ENCODE measurements around the gene PTPN1.
"Not testable (repeated sequence)": the region's sequence is repeated elsewhere in the genome, so short reads cannot be mapped to it uniquely, and the experiment has no call there.

The PTPN1 gene

DNA sequence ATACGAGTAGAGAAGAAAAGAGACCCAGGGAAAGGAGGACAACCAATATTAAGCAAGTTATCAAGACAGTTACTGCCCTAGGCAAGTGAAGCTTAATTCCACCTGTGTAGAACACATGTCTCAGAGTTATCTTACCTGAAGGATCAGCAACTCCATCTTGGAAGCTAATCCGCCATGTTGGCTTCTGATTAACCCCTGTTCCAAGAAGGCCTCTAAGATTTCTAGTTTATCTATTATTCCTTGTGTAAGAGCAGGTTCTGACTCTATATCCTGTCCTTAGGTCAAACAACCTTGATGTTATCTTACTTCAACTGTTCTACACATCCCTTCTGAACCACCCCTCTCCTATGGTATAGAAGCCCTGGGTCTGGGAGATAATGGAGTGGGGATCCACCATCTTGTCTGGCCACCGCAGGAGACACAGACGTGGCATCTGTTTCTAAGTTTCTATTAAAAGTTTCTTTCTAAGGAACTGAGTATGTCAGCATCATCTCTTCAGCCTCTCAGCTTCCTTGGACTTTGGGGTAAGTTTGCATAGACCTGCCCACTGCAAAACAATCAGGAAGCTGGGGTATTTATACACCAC is 27.7 kb upstream of the PTPN1 start:
- no peak for DNase-seq

DNA sequence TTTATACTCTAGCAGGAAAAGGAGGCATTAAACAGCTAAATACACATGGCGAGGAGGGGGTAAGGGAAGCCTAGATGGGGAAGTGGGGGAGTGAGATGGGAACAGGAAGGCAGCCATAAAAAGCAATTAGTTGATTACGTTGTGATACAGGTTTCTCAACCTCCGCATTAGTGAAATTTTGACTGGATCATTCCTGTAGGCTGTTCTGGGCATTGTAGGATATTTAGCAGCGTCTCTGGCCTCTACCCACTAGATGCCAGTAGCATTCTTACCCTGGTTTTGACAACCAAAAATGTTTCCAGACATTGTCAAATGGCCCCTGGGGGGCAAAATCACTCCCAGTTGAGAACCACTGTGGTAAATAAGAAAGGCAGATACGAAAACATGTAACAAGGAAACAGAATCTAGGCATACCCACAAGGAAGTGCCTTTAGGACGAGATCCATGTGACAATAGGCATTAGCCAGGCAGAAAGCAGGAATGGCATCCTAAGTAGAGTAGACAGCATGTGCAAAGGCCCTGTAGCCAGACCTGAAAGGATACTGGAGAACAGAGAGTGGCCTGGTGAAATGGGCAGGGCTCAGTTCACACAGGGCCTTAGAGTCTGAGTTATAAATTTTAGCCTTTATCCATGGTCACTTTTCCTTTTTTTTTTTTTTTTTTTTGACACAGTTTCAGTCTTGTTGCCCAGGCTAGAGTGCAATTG is 25.8 kb upstream of the PTPN1 start:
- DNase-seq: no peak

GRCh38 chr20:50487397-50487796 is 22.8 kb upstream of the PTPN1 start:
- DNase-seq: no peak

DNA sequence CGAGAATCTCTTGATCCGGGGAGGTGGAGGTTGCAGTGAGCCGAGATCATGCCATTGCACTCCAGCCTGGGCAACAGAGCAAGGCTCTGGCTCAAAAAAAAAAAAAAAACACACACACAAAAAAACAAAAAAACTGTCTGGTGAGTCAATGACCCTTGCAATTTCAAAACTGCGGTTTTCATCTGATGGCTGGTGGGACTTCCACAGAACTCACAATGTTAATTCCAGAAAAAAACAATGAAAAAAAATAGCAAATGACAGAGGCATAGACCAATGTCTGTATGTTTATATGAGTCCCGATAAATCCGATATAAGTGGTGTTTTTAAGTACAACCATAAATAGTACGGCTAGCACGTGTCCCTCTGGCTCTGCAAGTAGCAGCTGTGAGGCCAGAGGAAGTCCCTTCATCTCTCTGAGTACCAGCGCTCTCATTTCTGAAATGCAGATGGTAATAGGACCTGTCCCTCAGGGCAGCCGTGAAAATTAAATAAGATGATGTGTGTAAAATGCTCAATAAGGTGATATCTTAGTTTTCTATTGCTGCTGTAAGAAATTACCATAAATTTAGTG is 21.9 kb upstream of the PTPN1 start:
- DNase-seq: no peak

- no peak for DNase-seq
Measured at GRCh38 chr20:50491168-50491567, 19.0 kb upstream of the PTPN1 start.

GRCh38 chr20:50491926-50492634 is 18.1 kb upstream of the PTPN1 start:
- DNase-seq: no peak

- DNase-seq: no peak
Measured at GRCh38 chr20:50493881-50494253, 16.3 kb upstream of the PTPN1 start.

DNA sequence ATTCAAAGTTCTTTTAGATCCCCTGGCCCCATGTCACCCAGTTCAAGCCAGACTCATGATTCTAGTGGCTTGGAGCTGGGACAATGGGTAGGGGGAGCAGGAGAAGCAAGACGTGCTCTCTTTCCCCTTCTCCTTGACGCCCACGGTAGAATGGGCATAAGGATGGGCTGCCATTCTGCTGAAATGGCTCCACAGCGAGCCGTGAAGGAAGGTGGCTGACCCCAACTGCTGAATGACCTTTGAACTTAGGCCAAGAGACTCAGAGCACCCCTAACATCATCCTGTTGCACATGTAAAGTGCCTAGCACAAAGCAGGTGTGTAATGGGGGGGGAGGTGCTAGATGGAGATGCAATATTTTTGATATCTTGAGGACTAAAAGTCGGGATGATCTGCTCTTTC is 15.8 kb upstream of the PTPN1 start:
- no peak for DNase-seq

- no peak for DNase-seq
Measured at GRCh38 chr20:50496773-50497385, 13.3 kb upstream of the PTPN1 start.

DNA sequence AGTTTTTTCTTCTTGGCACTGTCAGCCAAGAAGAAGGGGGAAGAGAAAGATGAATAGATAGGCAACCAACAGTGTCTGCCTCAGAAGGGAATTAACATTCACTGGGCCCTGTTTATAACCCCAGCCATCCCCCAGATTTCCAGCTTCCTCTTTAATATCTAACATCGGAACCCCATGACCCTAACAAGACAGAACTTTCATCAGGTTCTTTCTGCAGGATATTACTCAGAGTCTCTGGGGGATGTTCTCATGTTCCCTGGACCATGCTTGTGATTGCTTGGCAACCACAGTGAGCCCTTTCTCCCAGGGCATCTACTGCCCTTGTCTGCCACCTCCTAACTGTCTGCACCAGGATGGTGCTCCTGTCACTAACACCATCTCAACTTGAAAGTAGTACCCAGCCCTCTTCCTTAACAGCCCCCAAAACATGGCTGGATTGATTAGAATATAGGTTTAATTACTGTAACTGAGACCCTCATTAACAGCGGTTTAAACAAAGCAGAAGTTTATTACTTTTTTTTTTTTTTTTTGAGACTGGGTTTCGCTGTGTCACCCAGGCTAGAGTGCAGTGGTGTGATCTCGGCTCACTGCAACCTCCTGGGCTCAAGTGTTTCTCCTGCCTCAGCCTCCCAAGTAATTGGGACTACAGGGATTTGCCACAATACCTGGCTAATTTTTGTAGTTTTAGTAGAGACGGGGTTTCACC is 12.0 kb upstream of the PTPN1 start:
- no peak for DNase-seq

DNA sequence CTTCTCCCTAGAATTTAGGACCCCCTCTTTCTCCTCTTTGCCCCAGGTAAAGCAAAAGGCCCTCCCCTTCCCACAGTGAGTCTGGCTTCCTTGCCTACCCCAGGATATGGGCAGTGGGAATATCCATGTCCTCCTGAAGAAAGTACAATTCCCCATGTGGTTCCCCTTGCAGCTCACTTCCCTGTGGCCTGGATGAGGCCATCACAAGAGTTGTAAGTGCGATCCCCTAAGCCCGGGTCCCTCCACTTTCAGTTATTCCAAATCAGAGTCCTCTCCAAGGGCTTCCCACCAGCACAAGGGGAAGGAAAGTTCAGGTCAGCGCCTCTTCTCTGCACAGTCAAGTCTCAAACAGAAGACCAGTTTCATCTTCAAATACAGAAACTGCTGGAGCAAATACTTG is 10.2 kb upstream of the PTPN1 start:
- DNase-seq: no peak

- no peak for DNase-seq
Measured at GRCh38 chr20:50501972-50502745, 8.0 kb upstream of the PTPN1 start.

GRCh38 chr20:50504231-50504823 is 5.9 kb upstream of the PTPN1 start:
- DNase-seq: no peak

DNA sequence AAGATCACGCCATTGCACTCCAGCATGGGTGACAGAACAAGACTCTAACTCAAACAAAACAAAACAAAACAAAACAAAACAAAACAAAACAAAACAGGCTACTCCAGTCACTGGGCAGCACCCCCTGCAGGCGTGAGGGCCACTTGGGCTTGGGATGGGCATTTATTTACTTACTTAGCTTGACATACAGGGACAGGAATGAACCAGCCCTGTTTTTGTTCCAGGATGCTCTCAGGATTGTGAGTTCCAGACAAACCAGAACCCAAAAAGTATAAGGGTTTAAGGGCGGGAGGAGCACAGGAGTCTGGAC is 4.0 kb upstream of the PTPN1 start:
- no peak for DNase-seq

- DNase-seq: not testable (repeated sequence)
Measured at GRCh38 chr20:50507745-50508144, 2.4 kb upstream of the PTPN1 start.

DNA sequence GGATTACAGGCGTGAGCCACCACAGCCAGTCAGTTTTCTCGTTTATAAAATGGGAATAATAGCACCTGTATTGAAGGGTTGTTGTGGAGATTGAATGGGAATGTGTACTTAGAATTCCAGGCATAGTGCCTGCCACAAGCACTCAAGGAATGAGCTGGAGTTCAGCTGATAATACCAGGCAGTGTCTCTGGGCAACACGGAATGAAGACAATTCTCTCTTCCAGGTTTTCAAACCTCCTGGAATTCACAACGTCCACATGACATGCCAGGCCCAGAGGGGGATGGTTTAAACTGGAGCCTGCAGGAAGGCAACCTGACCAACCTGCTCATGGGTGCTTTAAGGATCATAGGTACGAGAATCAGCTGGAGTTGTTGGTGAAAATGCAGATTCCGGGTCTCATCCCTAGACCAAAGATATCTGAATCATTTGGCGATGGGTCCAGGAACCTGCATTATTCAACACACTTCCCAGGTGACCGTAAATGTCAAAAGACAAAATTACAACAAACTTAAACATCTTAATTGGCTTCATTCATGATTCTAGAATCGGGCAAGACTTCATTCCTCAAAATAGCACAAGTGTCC is 1.9 kb upstream of the PTPN1 start:
- DNase-seq: no peak

DNA sequence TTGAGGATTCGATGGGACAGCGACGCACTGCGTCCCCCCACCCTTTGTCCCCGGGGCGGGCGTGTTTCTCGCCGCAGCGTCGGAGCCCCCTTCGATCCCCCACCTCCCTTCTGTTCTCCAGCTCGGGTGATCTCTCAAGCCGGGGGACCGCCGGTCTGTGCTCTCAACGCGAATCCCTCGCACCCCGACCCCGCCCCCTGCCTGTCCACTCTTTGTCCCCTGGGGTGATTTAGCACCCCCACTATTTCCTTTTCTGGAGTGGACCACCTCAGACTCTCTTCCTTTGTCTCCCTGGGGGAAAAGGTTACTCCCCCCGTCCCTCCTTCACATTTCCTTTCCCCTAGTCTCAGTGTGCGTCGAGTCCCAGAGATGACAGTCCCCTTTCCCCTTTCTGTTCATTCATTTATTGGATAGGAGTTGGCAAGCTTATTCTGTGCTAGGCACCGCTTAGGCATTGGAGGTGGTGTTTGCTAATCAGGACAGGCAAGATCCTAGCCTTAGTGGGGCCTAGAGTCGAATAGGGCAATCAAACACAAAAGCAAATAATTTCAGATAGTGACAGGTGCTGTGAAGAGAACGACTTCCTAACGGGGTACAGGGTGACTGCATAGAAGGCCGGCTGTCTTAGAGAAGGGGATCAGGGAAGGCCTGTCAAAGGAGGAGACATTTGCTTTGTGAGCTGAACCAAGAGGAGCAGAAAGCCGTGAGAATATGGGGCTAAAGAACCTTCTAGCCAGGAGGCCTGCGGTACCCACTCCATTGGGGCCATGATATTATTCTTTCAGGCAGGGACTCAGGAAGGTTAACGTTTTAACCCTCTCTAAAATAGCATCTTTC is 741 bp downstream of the PTPN1 start:
- DNase-seq: no peak

DNA sequence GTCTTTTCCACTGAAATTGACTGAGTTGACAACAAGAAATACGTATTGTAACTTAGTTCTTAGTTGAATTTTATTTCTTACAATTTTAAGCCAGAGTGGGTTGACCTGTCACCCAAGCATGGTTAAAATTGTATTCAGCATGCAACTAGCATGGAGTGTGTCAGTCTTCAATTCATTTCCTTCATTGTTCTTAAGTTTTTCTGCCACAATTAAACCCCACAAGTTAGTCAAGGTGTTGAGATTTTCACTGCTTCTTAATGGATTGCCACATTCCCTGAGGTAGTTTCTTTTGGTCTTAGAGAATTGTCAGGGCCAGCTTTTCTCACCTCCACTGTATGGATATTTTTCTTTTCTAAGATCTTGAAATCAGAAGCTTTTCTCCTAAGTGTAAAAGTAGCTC is 2.1 kb downstream of the PTPN1 start:
- no peak for DNase-seq

DNA sequence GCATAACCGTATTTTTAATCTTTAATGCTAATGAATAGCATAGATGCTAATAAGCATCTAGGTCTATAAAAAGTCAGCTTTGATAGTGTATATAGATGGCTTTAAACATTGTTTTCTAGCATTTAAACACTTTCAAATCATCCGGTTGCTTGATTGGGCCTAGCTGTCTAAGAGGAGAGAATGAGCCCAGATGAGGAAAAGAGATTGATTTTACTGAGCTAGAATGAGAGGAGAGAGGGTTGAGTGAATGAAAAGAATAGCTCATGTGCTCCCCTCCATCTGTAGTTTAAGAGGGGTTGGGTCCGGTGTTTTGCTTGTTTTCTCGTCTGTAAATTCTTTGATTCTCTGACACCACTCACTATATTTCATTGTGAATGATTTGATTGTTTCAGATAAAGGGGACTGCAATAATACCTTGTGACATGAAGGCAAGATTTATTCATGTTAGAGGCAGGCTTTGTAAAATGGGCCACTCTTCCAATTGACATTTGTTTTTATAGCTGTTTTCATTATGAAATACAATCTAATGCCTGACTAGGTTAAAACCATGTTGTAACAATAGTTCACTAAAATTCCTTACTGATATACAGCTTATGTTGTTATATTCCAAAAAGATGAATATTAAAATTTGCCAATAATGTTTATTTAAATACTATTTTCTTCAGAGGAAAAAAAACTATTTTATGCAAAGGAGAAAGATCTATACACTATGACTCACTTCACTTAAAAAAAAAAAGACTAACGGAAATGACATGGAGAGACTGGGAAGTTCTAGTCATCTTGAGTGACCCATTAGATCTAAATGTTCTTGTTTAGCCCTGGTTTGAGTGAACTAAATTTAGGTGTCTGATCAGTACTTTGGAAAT is 3.2 kb downstream of the PTPN1 start:
- no peak for DNase-seq

DNA sequence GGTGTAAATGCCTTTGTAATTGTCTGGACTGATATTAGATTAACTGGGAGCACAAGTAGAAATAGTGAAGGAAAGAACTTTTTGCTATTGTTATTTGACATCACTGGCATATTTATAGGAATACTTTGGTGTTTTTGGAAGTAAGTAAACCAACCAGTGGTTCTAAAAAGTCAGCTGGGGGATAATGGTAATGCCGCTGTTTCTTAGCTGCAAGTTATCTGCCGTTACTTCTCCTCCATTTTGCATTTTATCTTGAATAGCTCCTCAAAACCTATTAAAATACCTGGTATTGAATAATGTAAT is 3.8 kb downstream of the PTPN1 start:
- DNase-seq: no peak
